GM18505 (cell line): ENCODE data around the gene CHCHD3.
"Not testable (repeated sequence)": the region's sequence is repeated elsewhere in the genome, so short reads cannot be mapped to it uniquely, and the experiment has no call there.

Source experiments
- ATAC-seq: cut with Tn5 transposase; IDR thresholded peaks from one replicate; pipeline ENCODE4 v1.9.1; 2021; ENCODE audit not compliant: unreplicated experiment
- POLR2A ChIP-seq: IDR thresholded peaks from 4 replicates; pipeline ENCODE4 v1.6.1; 2011; ENCODE audit warnings: borderline replicate concordance; ENCODE audit not compliant: insufficient read depth, insufficient read length; ENCODE audit errors: extremely low read depth

CHCHD3 gene

DNA sequence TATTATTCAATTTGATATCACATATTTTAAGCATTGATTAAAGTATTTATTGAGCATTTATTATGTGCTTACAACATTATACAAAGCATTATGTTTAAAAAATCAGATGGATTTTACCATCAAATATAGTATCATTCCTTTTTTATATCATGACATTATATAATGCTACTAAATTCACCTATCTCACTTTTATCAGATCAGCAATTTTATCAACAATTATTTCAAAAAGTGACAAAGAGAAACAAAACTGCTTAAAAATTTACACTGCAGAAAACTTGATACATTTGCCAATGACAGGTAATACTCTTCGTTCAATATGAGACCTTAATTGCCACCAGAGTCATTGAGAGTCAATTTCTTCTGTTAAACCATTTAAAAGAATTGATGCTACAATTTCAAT is 82.0 kb downstream of the CHCHD3 start:
- TF ChIP-seq POLR2A = no peak
- ATAC-seq = no peak

DNA sequence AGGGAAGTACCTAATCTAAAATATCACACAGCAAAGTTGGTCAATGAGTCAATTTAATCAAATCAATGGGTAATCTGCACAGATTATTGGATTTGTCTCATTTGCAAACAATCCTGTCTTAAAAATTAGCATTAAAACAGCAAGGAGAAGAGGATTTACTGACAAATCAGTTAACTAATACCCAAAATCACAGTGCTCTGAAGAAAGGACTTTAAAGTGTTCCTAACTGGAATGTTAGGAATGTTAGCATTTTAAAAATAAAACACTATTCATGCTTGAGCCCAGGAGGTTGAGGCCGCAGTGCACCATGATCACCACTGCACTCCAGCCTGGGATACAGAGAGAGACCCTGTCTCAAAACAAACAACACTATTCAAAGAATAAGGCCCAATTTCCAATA is 83.1 kb downstream of the CHCHD3 start:
- TF ChIP-seq POLR2A = no peak

DNA sequence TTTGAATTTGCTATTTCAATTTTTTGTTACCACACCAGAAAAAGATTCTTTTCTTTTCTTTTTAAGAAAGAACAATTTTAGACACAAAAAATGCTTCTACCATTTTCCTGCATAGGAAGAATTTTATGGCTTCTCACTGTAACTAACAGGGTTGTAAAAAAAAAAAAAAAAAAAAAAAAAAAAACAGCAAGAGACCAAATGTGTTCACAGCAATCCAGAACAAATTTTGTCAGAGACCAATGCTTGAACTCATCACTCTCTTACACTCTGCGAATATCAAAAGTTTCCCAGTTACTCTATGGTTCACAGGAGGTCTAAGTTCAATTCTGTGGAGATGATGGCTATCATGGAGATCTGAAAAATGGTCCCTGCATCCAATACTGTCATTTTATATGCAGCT is 84.4 kb downstream of the CHCHD3 start:
- TF ChIP-seq POLR2A = no peak
- no peak for ATAC-seq

More for the DNA sequence above, 83.1 kb downstream of the CHCHD3 start:
- no peak for ATAC-seq

DNA sequence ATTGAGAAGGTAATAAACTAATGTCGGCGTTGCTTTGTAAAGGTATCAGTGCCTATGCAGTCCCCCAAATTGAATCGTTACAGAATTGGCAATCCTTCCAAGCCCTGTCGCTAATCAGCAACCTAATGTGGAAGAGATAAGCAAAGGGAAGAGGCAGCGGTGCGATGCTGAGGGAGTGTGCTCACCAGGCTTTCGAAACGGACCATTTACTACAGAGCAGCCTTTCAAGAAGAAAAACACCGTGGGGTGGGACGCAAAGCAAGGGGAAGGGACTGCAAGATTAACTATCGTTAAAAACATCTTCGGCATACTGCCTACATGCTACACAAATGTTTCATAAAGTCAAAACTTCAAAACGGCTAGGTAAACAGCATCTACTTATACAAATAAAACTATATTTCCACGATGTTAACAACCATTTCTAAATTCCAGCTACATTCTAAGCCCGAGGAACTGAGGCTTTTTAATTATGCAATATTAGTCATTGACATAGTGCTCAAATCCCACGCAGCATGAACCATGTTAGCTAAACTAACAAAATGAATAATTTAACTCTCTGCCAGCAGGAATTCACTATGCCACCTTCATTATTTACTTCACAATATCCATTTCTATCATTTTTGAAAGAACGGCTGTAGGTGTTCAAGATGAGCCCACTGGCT is 85.2 kb downstream of the CHCHD3 start:
- no peak for TF ChIP-seq POLR2A
- no peak for ATAC-seq

DNA sequence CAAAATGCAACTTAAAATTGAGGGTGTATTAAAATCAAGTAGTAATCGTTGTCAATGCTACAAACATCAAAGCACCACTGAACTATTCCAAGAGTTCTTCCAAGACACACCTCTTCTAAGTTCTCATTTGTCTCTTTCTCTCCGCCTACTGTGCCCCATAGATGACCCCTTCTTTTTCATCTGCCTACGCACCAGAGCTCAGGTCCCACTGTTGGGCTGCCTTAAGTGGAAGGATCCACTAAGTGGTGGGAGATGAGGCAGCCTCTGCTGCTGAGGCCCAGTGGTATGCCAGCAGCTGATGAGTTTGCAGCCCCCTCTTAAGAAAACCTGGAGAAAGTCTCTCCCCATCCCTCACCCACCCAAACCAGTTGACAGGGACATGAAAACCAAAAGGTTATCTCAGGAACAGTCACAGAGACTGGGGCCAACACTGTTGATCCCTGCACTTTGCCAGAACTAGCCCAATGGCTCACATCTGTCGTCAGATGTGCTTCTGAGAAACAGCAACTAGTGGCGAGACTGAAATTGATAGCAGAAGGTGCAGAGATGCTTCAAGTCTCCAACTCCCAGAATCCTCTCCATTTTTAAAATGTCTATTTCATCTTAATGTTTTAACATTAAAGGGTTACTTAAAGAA is 88.4 kb downstream of the CHCHD3 start:
- no peak for ATAC-seq
- no peak for TF ChIP-seq POLR2A

DNA sequence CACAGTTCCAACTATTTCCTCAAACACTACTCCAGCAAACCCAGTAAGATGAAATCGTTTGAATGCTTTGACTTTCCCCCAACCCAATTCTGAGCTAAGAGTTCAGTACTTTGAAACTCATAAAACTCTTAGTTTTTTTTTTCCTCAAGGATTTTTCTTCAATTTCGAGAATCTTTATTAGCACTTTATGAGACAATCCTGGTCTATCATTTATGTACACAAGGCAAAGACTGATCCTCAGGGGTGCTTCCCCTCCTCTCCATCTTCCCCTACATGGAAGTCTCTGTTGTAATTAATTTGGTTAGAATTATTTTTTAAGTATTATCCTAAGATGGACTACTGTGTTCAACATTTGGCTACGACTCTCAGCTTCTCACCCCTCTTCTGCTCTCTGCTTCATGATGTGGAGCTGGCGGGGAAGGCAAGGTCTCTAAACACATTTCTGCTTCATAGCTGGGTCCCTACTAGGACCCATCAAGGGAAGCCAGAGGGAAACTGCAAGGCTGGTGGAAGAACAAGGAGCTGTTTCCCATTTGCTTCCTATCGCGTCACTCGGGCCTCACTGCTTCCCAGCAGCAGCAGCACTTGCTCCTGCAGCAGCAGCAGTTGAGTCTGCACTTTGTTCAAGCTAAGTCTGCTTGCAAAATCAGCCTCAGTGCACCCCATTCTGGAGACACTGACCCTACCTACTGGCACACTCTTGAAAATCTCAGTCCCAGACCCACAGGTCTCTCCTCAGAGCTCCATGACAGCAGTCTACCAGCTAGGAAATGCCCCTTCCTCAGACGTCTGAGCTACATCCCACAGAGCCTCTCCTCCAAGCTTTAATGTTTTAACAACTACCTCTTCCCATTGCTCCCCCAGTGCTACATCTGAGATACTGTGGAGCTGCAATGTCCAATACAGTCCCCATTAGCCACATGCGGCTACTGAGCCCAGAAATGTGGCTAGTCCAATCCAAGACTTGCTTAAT is 90.0 kb downstream of the CHCHD3 start:
- no peak for TF ChIP-seq POLR2A
- no peak for ATAC-seq

DNA sequence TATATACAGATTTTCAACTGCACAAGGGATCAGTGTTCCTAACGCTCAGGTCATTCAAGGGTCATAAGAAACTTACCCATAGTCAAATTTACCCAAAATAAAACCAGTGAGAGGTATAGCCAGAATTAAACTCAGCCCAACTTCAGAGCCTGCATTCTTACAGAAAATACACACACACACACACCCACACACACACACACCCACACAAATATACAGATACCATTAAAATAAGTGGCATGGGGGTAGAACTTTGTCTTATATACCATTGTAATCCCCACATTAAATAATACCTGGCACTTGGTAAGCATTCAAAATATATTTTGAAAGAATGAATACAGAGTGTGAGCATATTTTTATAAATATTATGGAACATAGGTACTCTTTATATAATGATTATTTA is 93.8 kb downstream of the CHCHD3 start:
- no peak for TF ChIP-seq POLR2A

DNA sequence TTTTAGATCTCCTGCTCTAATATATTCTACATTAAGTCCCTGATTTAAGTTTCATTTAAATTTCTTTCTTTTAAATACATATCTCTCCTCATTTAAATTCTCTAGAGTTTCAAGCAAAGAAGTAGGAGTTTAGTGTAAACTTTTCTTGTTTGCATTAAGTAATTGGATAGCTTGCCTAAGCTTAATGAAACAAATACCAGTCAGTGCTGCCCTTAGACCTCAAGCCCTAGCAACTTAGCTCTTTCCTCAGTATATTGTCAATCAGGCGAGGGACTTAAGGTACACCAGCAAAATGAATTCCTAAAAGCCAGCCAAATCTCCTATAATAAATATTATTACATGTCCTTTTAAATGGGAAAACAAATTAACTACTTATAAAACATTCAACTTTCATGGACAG is 101.5 kb downstream of the CHCHD3 start:
- ATAC-seq = no peak
- no peak for TF ChIP-seq POLR2A

More for the DNA sequence above, 93.8 kb downstream of the CHCHD3 start:
- ATAC-seq = no peak

DNA sequence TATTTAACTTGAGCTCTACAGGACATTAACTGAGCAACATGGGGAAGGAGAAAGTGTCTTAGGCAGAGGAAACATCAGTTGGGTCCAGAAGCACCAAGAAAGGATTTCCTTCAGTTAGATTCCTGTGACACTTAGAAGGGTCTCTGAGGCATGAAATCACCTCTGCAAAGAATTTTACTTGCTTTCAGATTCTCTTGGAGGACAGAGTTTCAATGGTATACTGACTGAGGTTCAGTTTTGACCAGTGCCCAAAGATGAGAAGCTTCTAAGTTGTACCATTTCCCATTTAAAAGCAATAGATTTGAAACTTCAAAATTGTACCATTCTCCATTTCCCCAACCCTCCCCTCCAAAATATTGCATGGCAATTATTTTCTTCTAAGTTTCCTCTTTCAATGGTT is 102.4 kb downstream of the CHCHD3 start:
- ATAC-seq = no peak
- TF ChIP-seq POLR2A = no peak

DNA sequence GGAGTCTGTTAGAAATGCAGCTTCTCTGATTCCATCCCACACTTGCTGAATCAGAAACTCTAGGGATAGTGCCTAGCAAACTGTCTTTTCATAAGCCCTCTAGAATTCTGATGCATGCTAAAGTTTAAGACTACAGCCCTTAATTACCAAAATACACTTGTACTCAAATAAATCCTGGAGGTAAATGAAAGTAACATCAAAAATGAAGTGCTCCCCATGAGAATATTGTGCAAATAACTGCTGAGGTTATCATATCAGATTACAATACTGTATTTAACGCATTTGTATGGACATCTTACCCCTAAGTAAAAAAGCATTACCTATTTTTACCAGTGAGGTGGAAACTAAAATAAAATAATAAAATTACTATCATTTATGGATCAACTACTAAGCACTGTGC is 104.7 kb downstream of the CHCHD3 start:
- ATAC-seq = no peak
- no peak for TF ChIP-seq POLR2A

DNA sequence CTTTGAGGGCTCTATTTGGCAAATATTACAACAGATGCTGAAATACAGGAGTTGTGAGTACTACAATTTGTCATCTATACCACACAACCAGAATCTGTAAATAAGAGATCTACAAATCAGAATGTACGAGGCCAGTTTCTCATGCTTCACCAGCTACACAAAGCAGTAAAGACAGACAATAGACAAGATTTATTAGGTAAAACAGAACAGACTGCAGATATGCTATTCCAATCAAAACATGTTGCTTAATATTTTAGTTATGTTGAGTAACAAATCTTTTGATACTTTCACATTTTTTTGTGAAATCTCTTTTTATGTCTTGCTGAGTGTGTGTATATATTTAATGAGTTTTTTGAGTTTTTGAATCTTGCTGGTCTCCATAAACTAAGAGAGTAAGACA is 109.1 kb downstream of the CHCHD3 start:
- no peak for TF ChIP-seq POLR2A
- no peak for ATAC-seq

DNA sequence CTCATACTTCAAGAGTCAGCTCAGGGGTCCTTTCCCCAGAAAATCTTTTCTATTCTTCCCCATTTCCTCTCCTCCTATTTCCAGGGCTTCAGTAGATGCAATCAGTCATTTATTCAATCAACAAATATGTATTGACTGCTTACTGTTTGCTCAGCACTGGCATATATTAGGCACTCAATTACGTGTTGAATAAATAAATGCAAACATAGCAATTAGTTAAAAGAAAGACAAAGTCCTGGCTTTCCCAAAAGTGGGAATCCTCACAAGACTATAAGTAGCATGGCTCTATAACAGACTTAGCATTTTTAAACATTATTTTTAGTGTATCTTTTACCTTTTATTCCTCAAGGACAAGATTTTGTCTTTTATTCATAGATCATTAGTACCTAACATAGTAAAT is 111.6 kb downstream of the CHCHD3 start:
- ATAC-seq = no peak
- no peak for TF ChIP-seq POLR2A

DNA sequence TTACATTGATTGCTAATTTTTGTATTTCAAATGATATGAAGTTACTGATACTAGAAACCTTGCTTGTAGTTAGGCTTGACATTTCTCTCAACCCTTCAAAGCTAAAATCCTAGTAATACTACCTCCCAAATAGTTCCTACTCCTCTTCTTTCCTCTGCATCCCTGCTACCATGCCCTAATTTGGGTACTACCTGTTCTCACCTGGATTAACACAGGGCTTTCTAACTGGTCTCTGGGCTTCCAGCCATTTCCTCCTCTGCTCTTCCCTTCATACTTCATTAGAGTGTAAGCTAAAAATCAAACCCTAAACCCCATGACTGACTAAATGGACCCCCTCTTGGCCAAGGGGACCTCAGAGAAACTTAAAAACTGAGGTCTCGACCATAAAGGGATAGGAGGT is 112.4 kb downstream of the CHCHD3 start:
- no peak for ATAC-seq
- no peak for TF ChIP-seq POLR2A

DNA sequence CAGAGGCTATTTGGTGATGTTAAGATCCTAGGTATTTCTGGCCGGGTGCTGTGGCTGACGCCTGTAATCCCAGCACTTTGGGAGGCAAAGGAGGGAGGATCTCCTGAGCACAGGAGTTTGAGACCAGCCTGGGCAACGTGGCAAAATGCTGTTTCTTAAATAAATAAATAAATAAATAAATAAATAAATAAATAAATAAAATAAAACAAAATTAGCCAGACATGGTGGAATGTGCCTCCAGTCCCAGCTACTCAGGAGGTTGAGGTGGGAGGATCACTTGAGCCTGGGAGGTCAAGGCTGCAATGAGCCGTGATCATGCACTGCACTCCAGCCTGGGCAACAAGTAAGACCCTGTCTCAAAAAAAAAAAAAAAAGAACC is 114.4 kb downstream of the CHCHD3 start:
- ATAC-seq = not testable (repeated sequence)

DNA sequence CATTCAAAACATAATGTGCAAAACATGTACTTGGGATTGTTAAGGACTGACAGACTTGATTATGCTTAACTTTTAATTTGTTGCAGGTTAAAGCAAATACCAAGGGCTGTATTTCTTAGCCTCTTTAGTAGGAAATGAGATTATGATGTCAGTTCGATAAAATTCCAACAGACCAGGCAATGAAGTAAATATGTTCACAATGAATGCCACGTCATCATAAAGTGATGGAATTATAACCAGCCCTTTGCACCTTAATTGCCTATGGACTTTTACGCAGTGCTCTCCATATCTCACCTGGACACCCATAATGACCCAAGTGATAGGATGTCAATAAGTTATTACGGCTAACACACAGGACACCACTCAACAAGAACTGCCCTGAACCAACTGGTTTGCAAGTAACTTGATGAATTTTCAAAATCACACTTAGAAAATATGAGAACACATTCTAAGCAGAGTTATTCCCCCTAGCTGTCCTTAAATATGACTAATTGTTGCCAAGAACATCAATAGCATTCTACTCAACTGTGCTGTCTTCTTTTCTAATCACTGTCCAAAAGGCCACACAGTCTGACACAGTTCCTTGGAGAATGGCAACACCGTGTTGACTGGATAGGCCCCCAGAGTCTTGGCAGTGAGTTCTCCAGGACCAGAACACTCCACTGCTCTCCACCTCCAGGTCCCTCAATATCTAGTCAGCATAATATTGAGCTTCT is 115.0 kb downstream of the CHCHD3 start:
- ATAC-seq = no peak
- TF ChIP-seq POLR2A = no peak
